ENCODE measurements around the gene PUS7.

Gene PUS7

GRCh38 chr7:105493196-105493922, 28.7 kb downstream of the PUS7 start:
- DNase-seq (ENCODE audit: insufficient read length), result no peak
- no peak for FAIRE-seq
- no peak for TF ChIP-seq POLR2A (IDR thresholded peaks at IDR 0.05; ENCODE audit: low read depth, low read length)
- TF ChIP-seq TAF1 (IDR thresholded peaks at IDR 0.05; ENCODE audit: borderline replicate concordance, low read depth, low read length), result no peak
- no peak for TF ChIP-seq POLR2AphosphoS5 (IDR thresholded peaks at IDR 0.05; ENCODE audit: low read depth, low read length)

GRCh38 chr7:105489409-105489808, 32.7 kb downstream of the PUS7 start:
- no peak for DNase-seq (ENCODE audit: insufficient read length)
- FAIRE-seq, result no peak
- no peak for TF ChIP-seq POLR2A (IDR thresholded peaks at IDR 0.05; ENCODE audit: low read depth, low read length)

- no peak for TF ChIP-seq POLR2AphosphoS5 (IDR thresholded peaks at IDR 0.05; ENCODE audit: low read depth, low read length)
- no peak for FAIRE-seq
- no peak for DNase-seq (ENCODE audit: insufficient read length)
Observed at GRCh38 chr7:105487579-105488571, 34.2 kb downstream of the PUS7 start.

GRCh38 chr7:105480931-105481330, 41.1 kb downstream of the PUS7 start:
- TF ChIP-seq POLR2AphosphoS5 (IDR thresholded peaks at IDR 0.05; ENCODE audit: low read depth, low read length) (no peak), TAF1 (IDR thresholded peaks at IDR 0.05; ENCODE audit: borderline replicate concordance, low read depth, low read length) (no peak), POLR2A (IDR thresholded peaks at IDR 0.05; ENCODE audit: low read depth, low read length) (no peak)
- DNase-seq (ENCODE audit: insufficient read length), result no peak
- FAIRE-seq, result no peak

GRCh38 chr7:105478606-105479005, 43.5 kb downstream of the PUS7 start:
- FAIRE-seq, result no peak
- TF ChIP-seq TAF1 (IDR thresholded peaks at IDR 0.05; ENCODE audit: borderline replicate concordance, low read depth, low read length) (no peak), POLR2AphosphoS5 (IDR thresholded peaks at IDR 0.05; ENCODE audit: low read depth, low read length) (no peak), POLR2A (IDR thresholded peaks at IDR 0.05; ENCODE audit: low read depth, low read length) (no peak)
- no peak for DNase-seq (ENCODE audit: insufficient read length)

GRCh38 chr7:105477908-105478307, 44.2 kb downstream of the PUS7 start:
- FAIRE-seq (no peak), DNase-seq (ENCODE audit: insufficient read length) (no peak)
- TF ChIP-seq TAF1 (IDR thresholded peaks at IDR 0.05; ENCODE audit: borderline replicate concordance, low read depth, low read length) (no peak), POLR2AphosphoS5 (IDR thresholded peaks at IDR 0.05; ENCODE audit: low read depth, low read length) (no peak), POLR2A (IDR thresholded peaks at IDR 0.05; ENCODE audit: low read depth, low read length) (no peak)

GRCh38 chr7:105474045-105474444, 48.0 kb downstream of the PUS7 start:
- TF ChIP-seq POLR2AphosphoS5 (IDR thresholded peaks at IDR 0.05; ENCODE audit: low read depth, low read length) (no peak), TAF1 (IDR thresholded peaks at IDR 0.05; ENCODE audit: borderline replicate concordance, low read depth, low read length) (no peak), POLR2A (IDR thresholded peaks at IDR 0.05; ENCODE audit: low read depth, low read length) (no peak)
- FAIRE-seq, result no peak

GRCh38 chr7:105473163-105473562, 48.9 kb downstream of the PUS7 start:
- no peak for FAIRE-seq
- DNase-seq (ENCODE audit: insufficient read length), result no peak
- no peak for TF ChIP-seq TAF1 (IDR thresholded peaks at IDR 0.05; ENCODE audit: borderline replicate concordance, low read depth, low read length)
- TF ChIP-seq POLR2A (IDR thresholded peaks at IDR 0.05; ENCODE audit: low read depth, low read length), result no peak
- TF ChIP-seq POLR2AphosphoS5 (IDR thresholded peaks at IDR 0.05; ENCODE audit: low read depth, low read length), result no peak

More at GRCh38 chr7:105474045-105474444, 48.0 kb downstream of the PUS7 start:
- DNase-seq (ENCODE audit: insufficient read length), result no peak

- no peak for FAIRE-seq
- TF ChIP-seq TAF1 (IDR thresholded peaks at IDR 0.05; ENCODE audit: borderline replicate concordance, low read depth, low read length) (no peak), POLR2A (IDR thresholded peaks at IDR 0.05; ENCODE audit: low read depth, low read length) (no peak), POLR2AphosphoS5 (IDR thresholded peaks at IDR 0.05; ENCODE audit: low read depth, low read length) (no peak)
Observed at GRCh38 chr7:105470846-105471245, 51.2 kb downstream of the PUS7 start.

GRCh38 chr7:105470090-105470489, 52.0 kb downstream of the PUS7 start:
- TF ChIP-seq POLR2AphosphoS5 (IDR thresholded peaks at IDR 0.05; ENCODE audit: low read depth, low read length) (no peak), TAF1 (IDR thresholded peaks at IDR 0.05; ENCODE audit: borderline replicate concordance, low read depth, low read length) (no peak), POLR2A (IDR thresholded peaks at IDR 0.05; ENCODE audit: low read depth, low read length) (no peak)
- FAIRE-seq, result no peak
- DNase-seq (ENCODE audit: insufficient read length), result no peak

More at GRCh38 chr7:105470846-105471245, 51.2 kb downstream of the PUS7 start:
- DNase-seq (ENCODE audit: insufficient read length), result no peak

GRCh38 chr7:105462765-105463420, 59.2 kb downstream of the PUS7 start:
- TF ChIP-seq TAF1 (IDR thresholded peaks at IDR 0.05; ENCODE audit: borderline replicate concordance, low read depth, low read length), result no peak
- TF ChIP-seq POLR2AphosphoS5 (IDR thresholded peaks at IDR 0.05; ENCODE audit: low read depth, low read length), result no peak
- TF ChIP-seq POLR2A (IDR thresholded peaks at IDR 0.05; ENCODE audit: low read depth, low read length), result no peak
- FAIRE-seq (no peak), DNase-seq (ENCODE audit: insufficient read length) (no peak)

Data from GM12892 (cell line).